Ascending aorta (tissue), 2 donors: ENCODE data around the gene SLCO3A1. TPM values are rescaled to one million over a fixed set of nuclear protein-coding genes. Genes with fewer than 3 reads are reported as not detected.

ENCODE experiments used
- DNase-seq, 2 donors: peaks; one replicate each; pipeline ENCODE4 v3.0.0-alpha.2; 2019; ENCODE audit warnings: low spot score in 2 of 2
- H3K27ac ChIP-seq, 2 donors: fragments of 200-600 bp; sonication (generic); one replicate each; pipeline ENCODE4 v1.5.1; 2016 to 2017; ENCODE audit warnings: mild to moderate bottlenecking in 1 of 2
- H3K27me3 ChIP-seq: fragments of 200-600 bp; sonication (generic); one replicate; pipeline ENCODE4 v1.5.1; 2017
- H3K36me3 ChIP-seq, 2 donors: fragments of 200-600 bp; sonication (generic); one replicate each; pipeline ENCODE4 v1.5.1; 2016
- H3K4me1 ChIP-seq, 2 donors: fragments of 200-600 bp; sonication (generic); one replicate each; pipeline ENCODE4 v1.5.1; 2016 to 2017; ENCODE audit warnings: mild to moderate bottlenecking in 1 of 2
- H3K4me3 ChIP-seq, 2 donors: fragments of 200-600 bp; sonication (generic); one replicate each; pipeline ENCODE4 v1.5.1; 2016 to 2017; ENCODE audit warnings: mild to moderate bottlenecking in 1 of 2
- H3K9me3 ChIP-seq, 2 donors: fragments of 200-600 bp; sonication (generic); one replicate each; pipeline ENCODE4 v1.5.1; 2016
- CTCF ChIP-seq, 3 experiments: fragments of 200-600 bp in 2 of 3; fragments of 450-650 bp in 1 of 3; sonication (generic) in 2 of 3; IDR thresholded peaks; one replicate each; pipeline ENCODE4 v1.5.1; 2016 to 2019; ENCODE audit warnings: antibody characterized with exemption in 3 of 3, mild to moderate bottlenecking in 1 of 3, moderate library complexity in 1 of 3
- intact Hi-C: fragments of 100-400 bp; cut with DNase I; formaldehyde crosslinking; loops from one replicate; pipeline ENCODE4 v1.15.1; 2023
- total RNA-seq: library from RNA; depleted of rRNA; stranded (reverse); fragments of >200 nt; gene quantifications from one replicate; pipeline ENCODE4 v1.1.0, GENCODE V29; 2016

SLCO3A1 gene
- total RNA-seq, 1 donor from 2014 or later = 53.2 TPM

- peaks cover 19 to 28% of the 10 kb centered on the region in 2 donors for H3K36me3 ChIP-seq
- H3K9me3 ChIP-seq = no peaks in the 10 kb centered on the region
- intact Hi-C loops = no loop called here
- H3K27ac ChIP-seq = no peak overlapping the region
- DNase-seq = no peak
- no peak overlapping the region for H3K4me3 ChIP-seq
- TF ChIP-seq CTCF (IDR thresholded peaks at IDR 0.05) = no peak
- H3K4me1 ChIP-seq = peaks cover 4 to 7% of the 10 kb centered on the region in 2 donors
- H3K27me3 ChIP-seq = no peaks in the 10 kb centered on the region
These were observed 264.8 kb downstream of the SLCO3A1 start for GRCh38 chr15:92118162-92118935.

- Histone ChIP-seq H3K36me3 (peaks cover 19 to 25% of the 10 kb centered on the region in 2 donors), H3K9me3 (no peaks in the 10 kb centered on the region), H3K4me3 (no peak overlapping the region), H3K27me3 (no peaks in the 10 kb centered on the region), H3K27ac (no peak overlapping the region), H3K4me1 (peaks cover 4 to 7% of the 10 kb centered on the region in 2 donors)
- TF ChIP-seq CTCF (IDR thresholded peaks at IDR 0.05) = no peak
- DNase-seq = no peak
- intact Hi-C loops = no loop called here
These were observed 265.4 kb downstream of the SLCO3A1 start for GRCh38 chr15:92118936-92119325.

- no peak for TF ChIP-seq CTCF (IDR thresholded peaks at IDR 0.05)
- intact Hi-C loops = no loop called here
- H3K27me3 ChIP-seq = no peaks in the 10 kb centered on the region
- no peaks in the 10 kb centered on the region for H3K9me3 ChIP-seq
- H3K27ac ChIP-seq = no peak overlapping the region
- DNase-seq = no peak
- peaks cover 19 to 26% of the 10 kb centered on the region in 2 donors for H3K36me3 ChIP-seq
- peaks cover 4 to 7% of the 10 kb centered on the region in 2 donors for H3K4me1 ChIP-seq
- H3K4me3 ChIP-seq = no peak overlapping the region
These were observed 266.7 kb downstream of the SLCO3A1 start for GRCh38 chr15:92120094-92120795.

GRCh38 chr15:92121047-92121446, 267.5 kb downstream of the SLCO3A1 start:
- no peak for TF ChIP-seq CTCF (IDR thresholded peaks at IDR 0.05)
- no peak overlapping the region for H3K27ac ChIP-seq
- peaks cover 4 to 7% of the 10 kb centered on the region in 2 donors for H3K4me1 ChIP-seq
- no peaks in the 10 kb centered on the region for H3K27me3 ChIP-seq
- intact Hi-C loops = no loop called here
- H3K9me3 ChIP-seq = no peaks in the 10 kb centered on the region
- H3K36me3 ChIP-seq = peaks cover 19 to 26% of the 10 kb centered on the region in 2 donors
- H3K4me3 ChIP-seq = no peak overlapping the region
- DNase-seq = no peak

- no peak for DNase-seq
- Histone ChIP-seq H3K36me3 (peaks cover 19 to 39% of the 10 kb centered on the region in 2 donors), H3K27me3 (no peaks in the 10 kb centered on the region), H3K4me3 (no peak overlapping the region), H3K9me3 (no peaks in the 10 kb centered on the region), H3K27ac (no peak overlapping the region), H3K4me1 (peaks cover 1 to 4% of the 10 kb centered on the region in 2 donors)
- no peak for TF ChIP-seq CTCF (IDR thresholded peaks at IDR 0.05)
- intact Hi-C loops = no loop called here
These were observed 268.8 kb downstream of the SLCO3A1 start for GRCh38 chr15:92122259-92122658.
